ENCODE results near the gene IER3. TPM values are rescaled to one million over a fixed set of nuclear protein-coding genes. Genes with fewer than 3 reads are reported as not detected.

The IER3 gene
- total and polyA plus RNA-seq, 9 of the 15 experiments (the other 6 are each of a cell fraction or from before 2014, with no cell fraction given) = 1.5 to 30.0 (median 11.5) TPM

DNA sequence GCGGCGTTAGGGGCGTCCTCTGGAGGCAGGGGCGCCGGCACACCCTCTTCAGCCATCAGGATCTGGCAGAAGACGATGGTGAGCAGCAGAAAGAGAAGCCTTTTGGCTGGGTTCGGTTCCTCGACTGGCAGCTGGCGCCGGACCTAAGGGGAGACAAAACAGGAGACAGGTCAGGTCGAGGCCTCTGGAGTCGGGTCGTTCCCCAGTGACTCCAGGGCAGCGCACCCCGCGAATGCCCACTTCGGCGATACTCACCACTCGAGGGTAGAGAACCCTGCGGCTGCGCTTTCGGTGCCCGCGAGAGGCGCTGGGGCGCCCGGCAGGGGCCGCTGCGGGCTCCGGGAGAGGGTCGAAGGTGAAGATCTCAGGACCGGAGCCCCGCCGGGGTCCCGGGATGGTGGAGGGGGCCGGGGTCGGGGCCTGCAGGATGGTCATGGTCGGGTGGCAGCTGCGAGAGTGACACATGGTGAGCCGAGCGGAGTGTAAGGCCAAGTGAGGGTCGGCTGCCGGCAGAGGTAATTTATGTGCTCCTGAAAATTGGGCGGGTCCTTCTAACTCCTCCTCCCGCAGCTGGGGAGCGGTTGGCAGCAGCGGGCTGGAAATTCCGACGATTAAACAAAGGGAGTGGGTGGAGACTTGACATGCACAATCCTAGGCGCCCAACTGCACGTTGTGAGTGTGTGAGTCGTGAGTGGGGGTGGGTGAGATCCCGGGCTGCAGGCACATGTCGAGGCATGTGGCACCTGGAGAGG lies at the start of gene IER3 (continued):
- peak; percentile 81 for TF ChIP-seq EGR1 (conservative IDR thresholded peaks at IDR 0.05)
- peak; percentile 99 for TF ChIP-seq MEIS2 (IDR thresholded peaks at IDR 0.05; ENCODE audit: partially characterized antibody)
- TF ChIP-seq TAF15 (IDR thresholded peaks at IDR 0.05; ENCODE audit: low read depth, low read length) = no peak
- TF ChIP-seq ZNF780A (CRISPR knock-in tag; IDR thresholded peaks at IDR 0.05) = no peak
- TF ChIP-seq ZBED1 (IDR thresholded peaks at IDR 0.05) = peak; percentile 68; the same call in 1 of the 2 replicates
- TF ChIP-seq NELFE (IDR thresholded peaks at IDR 0.05; ENCODE audit: insufficient read depth, insufficient read length) = no peak
- TF ChIP-seq, protein P1, sequence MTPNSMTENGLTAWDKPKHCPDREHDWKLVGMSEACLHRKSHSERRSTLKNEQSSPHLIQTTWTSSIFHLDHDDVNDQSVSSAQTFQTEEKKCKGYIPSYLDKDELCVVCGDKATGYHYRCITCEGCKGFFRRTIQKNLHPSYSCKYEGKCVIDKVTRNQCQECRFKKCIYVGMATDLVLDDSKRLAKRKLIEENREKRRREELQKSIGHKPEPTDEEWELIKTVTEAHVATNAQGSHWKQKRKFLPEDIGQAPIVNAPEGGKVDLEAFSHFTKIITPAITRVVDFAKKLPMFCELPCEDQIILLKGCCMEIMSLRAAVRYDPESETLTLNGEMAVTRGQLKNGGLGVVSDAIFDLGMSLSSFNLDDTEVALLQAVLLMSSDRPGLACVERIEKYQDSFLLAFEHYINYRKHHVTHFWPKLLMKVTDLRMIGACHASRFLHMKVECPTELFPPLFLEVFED (CRISPR knock-in tag; conservative IDR thresholded peaks at IDR 0.05) = 0 out of 2 replicates have a peak, but pooled peaks have one; percentile 39
- TF ChIP-seq ARID2 (IDR thresholded peaks at IDR 0.05) = no peak
- peak; percentile 41; the same call in 1 of the 2 replicates for TF ChIP-seq FOSL1 (tag; conservative IDR thresholded peaks at IDR 0.05)
- peak; percentile 98 for TF ChIP-seq GTF2E2 (tag; IDR thresholded peaks at IDR 0.05)
- peak; percentile 35 for TF ChIP-seq GATAD2B (IDR thresholded peaks at IDR 0.05; ENCODE audit: borderline replicate concordance)
- TF ChIP-seq ZNF133 (CRISPR knock-in tag; IDR thresholded peaks at IDR 0.05) = peak; percentile 6; the same call in 1 of the 2 replicates
- TF ChIP-seq, protein P2, sequence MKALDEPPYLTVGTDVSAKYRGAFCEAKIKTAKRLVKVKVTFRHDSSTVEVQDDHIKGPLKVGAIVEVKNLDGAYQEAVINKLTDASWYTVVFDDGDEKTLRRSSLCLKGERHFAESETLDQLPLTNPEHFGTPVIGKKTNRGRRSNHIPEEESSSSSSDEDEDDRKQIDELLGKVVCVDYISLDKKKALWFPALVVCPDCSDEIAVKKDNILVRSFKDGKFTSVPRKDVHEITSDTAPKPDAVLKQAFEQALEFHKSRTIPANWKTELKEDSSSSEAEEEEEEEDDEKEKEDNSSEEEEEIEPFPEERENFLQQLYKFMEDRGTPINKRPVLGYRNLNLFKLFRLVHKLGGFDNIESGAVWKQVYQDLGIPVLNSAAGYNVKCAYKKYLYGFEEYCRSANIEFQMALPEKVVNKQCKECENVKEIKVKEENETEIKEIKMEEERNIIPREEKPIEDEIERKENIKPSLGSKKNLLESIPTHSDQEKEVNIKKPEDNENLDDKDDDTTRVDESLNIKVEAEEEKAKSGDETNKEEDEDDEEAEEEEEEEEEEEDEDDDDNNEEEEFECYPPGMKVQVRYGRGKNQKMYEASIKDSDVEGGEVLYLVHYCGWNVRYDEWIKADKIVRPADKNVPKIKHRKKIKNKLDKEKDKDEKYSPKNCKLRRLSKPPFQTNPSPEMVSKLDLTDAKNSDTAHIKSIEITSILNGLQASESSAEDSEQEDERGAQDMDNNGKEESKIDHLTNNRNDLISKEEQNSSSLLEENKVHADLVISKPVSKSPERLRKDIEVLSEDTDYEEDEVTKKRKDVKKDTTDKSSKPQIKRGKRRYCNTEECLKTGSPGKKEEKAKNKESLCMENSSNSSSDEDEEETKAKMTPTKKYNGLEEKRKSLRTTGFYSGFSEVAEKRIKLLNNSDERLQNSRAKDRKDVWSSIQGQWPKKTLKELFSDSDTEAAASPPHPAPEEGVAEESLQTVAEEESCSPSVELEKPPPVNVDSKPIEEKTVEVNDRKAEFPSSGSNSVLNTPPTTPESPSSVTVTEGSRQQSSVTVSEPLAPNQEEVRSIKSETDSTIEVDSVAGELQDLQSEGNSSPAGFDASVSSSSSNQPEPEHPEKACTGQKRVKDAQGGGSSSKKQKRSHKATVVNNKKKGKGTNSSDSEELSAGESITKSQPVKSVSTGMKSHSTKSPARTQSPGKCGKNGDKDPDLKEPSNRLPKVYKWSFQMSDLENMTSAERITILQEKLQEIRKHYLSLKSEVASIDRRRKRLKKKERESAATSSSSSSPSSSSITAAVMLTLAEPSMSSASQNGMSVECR (CRISPR knock-in tag; IDR thresholded peaks at IDR 0.05) = peak; percentile 72
- TF ChIP-seq ZNF445 (CRISPR knock-in tag; IDR thresholded peaks at IDR 0.05; ENCODE audit: low read depth) = 0 out of 2 replicates have a peak, but pooled peaks have one; percentile 60
- peak; percentile 100 for TF ChIP-seq ZBTB7A (IDR thresholded peaks at IDR 0.05; ENCODE audit: borderline replicate concordance, control insufficient read depth, low read depth, low read length)
- TF ChIP-seq ZNF561 (CRISPR knock-in tag; conservative IDR thresholded peaks at IDR 0.05) = 0 out of 2 replicates have a peak, but pooled peaks have one; percentile 15
- no peak for TF ChIP-seq HDGF (IDR thresholded peaks at IDR 0.05)
- TF ChIP-seq PHTF2 (CRISPR knock-in tag; IDR thresholded peaks at IDR 0.05) = no peak
- TF ChIP-seq BCOR (IDR thresholded peaks at IDR 0.05) = peak; percentile 69
- peak; percentile 15 for TF ChIP-seq NEUROD1 (IDR thresholded peaks at IDR 0.05; ENCODE audit: borderline replicate concordance, low read depth, low read length, partially characterized antibody)
- TF ChIP-seq, protein P3, sequence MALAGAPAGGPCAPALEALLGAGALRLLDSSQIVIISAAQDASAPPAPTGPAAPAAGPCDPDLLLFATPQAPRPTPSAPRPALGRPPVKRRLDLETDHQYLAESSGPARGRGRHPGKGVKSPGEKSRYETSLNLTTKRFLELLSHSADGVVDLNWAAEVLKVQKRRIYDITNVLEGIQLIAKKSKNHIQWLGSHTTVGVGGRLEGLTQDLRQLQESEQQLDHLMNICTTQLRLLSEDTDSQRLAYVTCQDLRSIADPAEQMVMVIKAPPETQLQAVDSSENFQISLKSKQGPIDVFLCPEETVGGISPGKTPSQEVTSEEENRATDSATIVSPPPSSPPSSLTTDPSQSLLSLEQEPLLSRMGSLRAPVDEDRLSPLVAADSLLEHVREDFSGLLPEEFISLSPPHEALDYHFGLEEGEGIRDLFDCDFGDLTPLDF (CRISPR knock-in tag; IDR thresholded peaks at IDR 0.05) = peak; percentile 40; the same call in 1 of the 2 replicates
- no peak for TF ChIP-seq MXI1 (IDR thresholded peaks at IDR 0.05; ENCODE audit: low read depth, low read length)
- peak in 1 of 2 experiments; percentile 63; a peak in 3 of 4 replicates for TF ChIP-seq TEAD1 (CRISPR knock-in tag; IDR thresholded peaks at IDR 0.05)
